GM21390 (cell line): ENCODE measurements around the gene CXCL13.
"Not testable (repeated sequence)": the region's sequence is repeated elsewhere in the genome, so short reads cannot be mapped to it uniquely, and the experiment has no call there.

Source experiments
- ATAC-seq: cut with Tn5 transposase; IDR thresholded peaks from one replicate; pipeline ENCODE4 v1.9.1; 2021; ENCODE audit not compliant: unreplicated experiment

CXCL13 gene

DNA sequence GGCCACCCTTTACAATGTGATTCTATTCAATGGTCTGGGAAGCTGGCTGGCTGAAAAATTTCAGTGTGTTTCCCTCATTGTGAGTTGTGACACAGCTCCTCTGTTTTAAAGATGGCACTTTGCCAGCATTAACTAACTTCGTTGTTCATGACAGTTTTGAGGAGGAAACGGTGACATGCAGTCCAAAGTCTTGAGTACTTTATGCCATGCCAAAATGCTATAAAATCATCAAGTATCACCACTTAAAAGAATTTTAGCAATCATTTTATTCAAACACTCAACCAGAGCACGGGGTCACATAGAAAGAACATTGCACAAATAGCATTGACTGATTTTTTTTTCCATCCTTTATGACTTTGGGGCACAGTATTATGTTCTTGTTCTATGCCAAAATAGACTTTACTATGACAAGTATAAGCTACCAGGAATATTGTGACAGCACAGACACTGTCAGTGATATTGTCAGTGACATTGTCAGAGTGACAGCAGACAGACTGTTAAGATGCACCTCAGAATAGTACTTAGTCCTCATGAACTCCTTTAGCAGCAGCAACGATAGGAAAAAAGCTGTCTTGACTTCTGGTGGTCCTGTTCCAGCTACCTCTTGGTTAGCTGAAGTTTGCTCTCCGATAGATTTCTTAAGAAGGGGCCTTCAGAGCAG is 46.7 kb downstream of the CXCL13 start:
- no peak for ATAC-seq

GRCh38 chr4:77653162-77653758 is 47.6 kb downstream of the CXCL13 start:
- ATAC-seq: no peak

- not testable (repeated sequence) for ATAC-seq
Measured at GRCh38 chr4:77660318-77660717, 54.7 kb downstream of the CXCL13 start.
